Measurements from ENCODE around the gene SEC24D. TPM values are rescaled to one million over a fixed set of nuclear protein-coding genes. Genes with fewer than 3 reads are reported as not detected.

The SEC24D gene
- total and polyA plus RNA-seq, 2 of the 8 experiments (the other 6 are each of a cell fraction or from before 2014, with no cell fraction given) = 28.9 to 91.6 TPM

- Histone ChIP-seq H2AFZ (ENCODE audit: low read length) (no peak overlapping the region), H2BK12ac (ENCODE audit: low read depth, low read length) (no peak overlapping the region), H3K36me3 (ENCODE audit: control insufficient read depth in 2 of 4, insufficient read depth in 4 of 4, low read length in 3 of 4) (peaks cover 3 to 35% (median 13%) of the 10 kb centered on the region in 4 experiments; a peak in 7 of 8 replicates), H3K9ac (replicated peaks in 1 of 4; ENCODE audit: extremely low read depth in 1 of 4, low read depth in 3 of 4, low read length in 3 of 4) (no peak overlapping the region), H3K14ac (ENCODE audit: insufficient read length) (no peak overlapping the region), H3K27ac (ENCODE audit: low read depth, low read length) (no peak overlapping the region), H4K5ac (ENCODE audit: insufficient read length, low read depth, low read length) (no peak overlapping the region), H3K23ac (ENCODE audit: insufficient read length) (no peak overlapping the region), H4K8ac (ENCODE audit: extremely low read depth, insufficient read depth, low read length) (no peak overlapping the region), H2BK20ac (ENCODE audit: low read length) (no peak overlapping the region), H3K56ac (replicated peaks; ENCODE audit: insufficient read length, low read depth, low read length) (no peak overlapping the region), H4K91ac (replicated peaks; ENCODE audit: insufficient read length, low read length) (no peak overlapping the region), H3K4me2 (ENCODE audit: insufficient read depth in 1 of 2, low read depth in 2 of 2, low read length in 2 of 2) (no peak overlapping the region), H4K20me1 (replicated peaks in 1 of 2; ENCODE audit: control insufficient read depth in 1 of 2, insufficient read depth in 2 of 2, low read length in 2 of 2) (no peaks in the 10 kb centered on the region), H2BK5ac (ENCODE audit: low read depth, low read length) (no peak overlapping the region), H2BK120ac (replicated peaks; ENCODE audit: low read depth, low read length) (no peak overlapping the region), H3K79me2 (ENCODE audit: control insufficient read depth in 1 of 2, insufficient read depth in 2 of 2, low read length in 2 of 2) (no peaks in the 10 kb centered on the region), H3K4ac (replicated peaks; ENCODE audit: insufficient read length, low read depth, low read length) (no peak overlapping the region), H3K18ac (ENCODE audit: extremely low read depth, low read length) (no peak overlapping the region), H3K4me3 (ENCODE audit: extremely low read depth in 1 of 4, insufficient read depth in 2 of 4, low read depth in 3 of 4, low read length in 4 of 4) (no peak overlapping the region), H3K4me1 (replicated peaks in 1 of 4; ENCODE audit: control insufficient read depth in 3 of 4, insufficient read depth in 4 of 4, low read length in 3 of 4) (peaks cover 0 to 4% (median 0%) of the 10 kb centered on the region in 4 experiments; a peak in 2 of 7 replicates), H3K27me3 (replicated peaks in 1 of 4; ENCODE audit: control insufficient read depth in 3 of 4, extremely low read depth in 1 of 4, insufficient read depth in 3 of 4, low read length in 3 of 4) (no peaks in the 10 kb centered on the region), H3K23me2 (ENCODE audit: low read depth, low read length) (no peaks in the 10 kb centered on the region), H2AK5ac (ENCODE audit: low read depth, low read length) (no peak overlapping the region), H3K79me1 (ENCODE audit: low read depth, low read length) (no peaks in the 10 kb centered on the region), H3K9me3 (ENCODE audit: insufficient read depth in 2 of 2, low read depth in 1 of 2, low read length in 1 of 2) (no peaks in the 10 kb centered on the region), H2BK15ac (ENCODE audit: low read length) (no peak overlapping the region)
- 89% methylated on average over 3 of the region's 3 CpGs; no CpG with 5 or more reads in 1 of the 2 experiments for WGBS, 2 experiments (ENCODE audit: extremely low coverage in 1 of 2, insufficient coverage in 1 of 2, insufficient read length in 1 of 2, insufficient replicate concordance in 2 of 2, low coverage in 1 of 2, low lambda C conversion rate in 2 of 2, missing lambda C conversion rate in 1 of 2)
- FAIRE-seq = no peak
- POLR2A ChIA-PET (ENCODE audit: partially characterized antibody) = no interaction called here
- CTCF ChIA-PET (ENCODE audit: partially characterized antibody) = interaction anchor here (0.7 to 3.2 kb wide), 3 partner anchors 10 to 15 kb away, joined by 3 to 16 read pairs (median 4); no protein-coding TSS in a partner anchor
- no peak for DNase-seq (ENCODE audit: low read depth in 1 of 2, low spot score in 2 of 2)
- TF ChIP-seq CTBP2 (IDR thresholded peaks at IDR 0.05; ENCODE audit: borderline replicate concordance, insufficient read depth, insufficient read length, low read length) = no peak
- TF ChIP-seq JUN (IDR thresholded peaks at IDR 0.05; ENCODE audit: low read depth, low read length) = no peak
- no peak for TF ChIP-seq PHF8 (conservative IDR thresholded peaks at IDR 0.05; ENCODE audit: low read depth, low read length)
- no peak for TF ChIP-seq CBX8 (IDR thresholded peaks at IDR 0.05; ENCODE audit: borderline replicate concordance, low read depth, low read length)
- no peak for TF ChIP-seq SIRT6 (IDR thresholded peaks at IDR 0.05; ENCODE audit: low read length)
- no peak for TF ChIP-seq SP1 (IDR thresholded peaks at IDR 0.05; ENCODE audit: low read depth, low read length)
- TF ChIP-seq TAF7 (optimal IDR thresholded peaks at IDR 0.05; ENCODE audit: borderline replicate concordance, low read depth, low read length) = no peak
- no peak for TF ChIP-seq ATF3 (IDR thresholded peaks at IDR 0.05; ENCODE audit: insufficient read depth, low read depth, low read length)
- no peak for TF ChIP-seq NANOG (IDR thresholded peaks at IDR 0.05; ENCODE audit: insufficient read depth, low read depth, low read length, poor library complexity, severe bottlenecking)
- no peak for TF ChIP-seq RXRA (IDR thresholded peaks at IDR 0.05; ENCODE audit: insufficient read depth, low read depth, low read length)
- no peak for TF ChIP-seq ZNF274 (IDR thresholded peaks at IDR 0.05; ENCODE audit: borderline replicate concordance, extremely low read depth, low read length)
Measured at GRCh38 chr4:118756429-118756828, 79.5 kb downstream of the SEC24D start.
